OCI-LY7 (cell line): ENCODE data around the gene SLIT3.

Source experiments
- EZH2phosphoT487 ChIP-seq: fragments of 200-600 bp; sonication (generic); IDR thresholded peaks from 2 replicates; pipeline ENCODE4 v1.6.1; 2018; ENCODE audit warnings: low read depth, borderline replicate concordance, mild to moderate bottlenecking, mixed run types, antibody characterized with exemption, low read length, moderate library complexity, mixed read lengths
- TF ChIP-seq, protein P1 (sequence below): fragments of 200-600 bp; sonication (generic); conservative IDR thresholded peaks from 2 replicates; pipeline ENCODE4 v1.5.1; 2014; ENCODE audit warnings: mild to moderate bottlenecking, antibody characterized with exemption, low read length, moderate library complexity, mixed read lengths

DNA sequence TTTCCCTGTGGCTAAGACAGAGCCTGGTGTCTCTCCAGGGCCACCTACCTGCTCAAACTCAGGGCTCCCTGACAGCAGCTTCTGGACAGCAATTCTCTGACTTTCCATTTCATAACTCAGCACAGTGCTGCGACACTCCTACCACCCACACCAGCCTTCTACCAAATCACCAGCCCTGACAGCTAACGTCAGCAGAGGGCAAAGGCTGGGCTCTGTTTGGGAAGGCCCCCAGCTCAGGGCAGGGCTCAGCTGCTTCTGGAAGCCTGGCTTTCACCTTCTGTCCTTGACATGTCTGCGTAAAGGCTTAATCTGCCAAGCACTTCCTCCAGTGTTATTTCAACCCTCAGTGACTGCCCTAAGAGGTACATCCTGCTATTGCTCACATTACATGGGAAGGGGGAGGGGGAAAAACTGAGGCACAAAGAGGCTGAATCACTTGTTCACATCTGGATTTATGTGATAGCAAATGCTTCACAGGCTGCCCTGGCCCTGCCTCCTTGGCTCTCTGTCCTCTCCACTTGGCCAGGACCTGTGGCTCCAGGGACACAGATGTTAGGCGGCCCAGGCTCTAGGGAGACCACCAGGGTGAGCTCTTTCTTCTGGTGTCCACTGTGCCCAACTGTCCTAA lies 619.3 kb downstream of the SLIT3 start:
- TF ChIP-seq, protein P1, sequence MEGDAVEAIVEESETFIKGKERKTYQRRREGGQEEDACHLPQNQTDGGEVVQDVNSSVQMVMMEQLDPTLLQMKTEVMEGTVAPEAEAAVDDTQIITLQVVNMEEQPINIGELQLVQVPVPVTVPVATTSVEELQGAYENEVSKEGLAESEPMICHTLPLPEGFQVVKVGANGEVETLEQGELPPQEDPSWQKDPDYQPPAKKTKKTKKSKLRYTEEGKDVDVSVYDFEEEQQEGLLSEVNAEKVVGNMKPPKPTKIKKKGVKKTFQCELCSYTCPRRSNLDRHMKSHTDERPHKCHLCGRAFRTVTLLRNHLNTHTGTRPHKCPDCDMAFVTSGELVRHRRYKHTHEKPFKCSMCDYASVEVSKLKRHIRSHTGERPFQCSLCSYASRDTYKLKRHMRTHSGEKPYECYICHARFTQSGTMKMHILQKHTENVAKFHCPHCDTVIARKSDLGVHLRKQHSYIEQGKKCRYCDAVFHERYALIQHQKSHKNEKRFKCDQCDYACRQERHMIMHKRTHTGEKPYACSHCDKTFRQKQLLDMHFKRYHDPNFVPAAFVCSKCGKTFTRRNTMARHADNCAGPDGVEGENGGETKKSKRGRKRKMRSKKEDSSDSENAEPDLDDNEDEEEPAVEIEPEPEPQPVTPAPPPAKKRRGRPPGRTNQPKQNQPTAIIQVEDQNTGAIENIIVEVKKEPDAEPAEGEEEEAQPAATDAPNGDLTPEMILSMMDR, result no peak
- TF ChIP-seq EZH2phosphoT487, result no peak
